Upper lobe of left lung (tissue), 6 donors: ENCODE results near the gene KERA. TPM values are rescaled to one million over a fixed set of nuclear protein-coding genes. Genes with fewer than 3 reads are reported as not detected.

Source experiments
- ATAC-seq, 2 donors: fragments of 200-7000 bp; cut with Tn5 transposase; one replicate each; pipeline ENCODE4 v1.9.1; 2022; ENCODE audit warnings: mild to moderate bottlenecking in 2 of 2, moderate library complexity in 2 of 2; ENCODE audit not compliant: low FRiP score in 2 of 2
- DNase-seq, 2 donors: peaks; one replicate each; pipeline ENCODE4 v3.0.0-alpha.2; 2019 to 2020
- H3K27ac ChIP-seq, 4 donors: fragments of 200-600 bp; sonication (generic); one replicate each; pipeline ENCODE4 v1.5.1; 2016 to 2019
- H3K27me3 ChIP-seq, 4 donors: fragments of 200-600 bp; sonication (generic); one replicate each; pipeline ENCODE4 v1.5.1; 2017 to 2019
- H3K36me3 ChIP-seq, 4 donors: fragments of 200-600 bp; sonication (generic); one replicate each; pipeline ENCODE4 v1.5.1; 2016 to 2019
- H3K4me1 ChIP-seq, 4 donors: fragments of 200-600 bp; sonication (generic); one replicate each; pipeline ENCODE4 v1.5.1; 2018 to 2019
- H3K4me3 ChIP-seq, 4 donors: fragments of 200-600 bp; sonication (generic); one replicate each; pipeline ENCODE4 v1.5.1; 2017 to 2019; ENCODE audit warnings: mild to moderate bottlenecking in 2 of 4, moderate library complexity in 1 of 4
- H3K9me3 ChIP-seq, 4 donors: fragments of 200-600 bp; sonication (generic); one replicate each; pipeline ENCODE4 v1.5.1; 2018 to 2019
- EP300 ChIP-seq, 4 donors: sonication (generic); formaldehyde crosslinking; IDR thresholded peaks; one replicate each; pipeline ENCODE4 v1.5.1; 2017; ENCODE audit warnings: antibody characterized with exemption in 4 of 4, control low read depth in 2 of 4
- POLR2A ChIP-seq, 4 donors: fragments of 450-650 bp; IDR thresholded peaks; one replicate each; pipeline ENCODE4 v1.5.1; 2016 to 2017; ENCODE audit warnings: antibody characterized with exemption in 4 of 4, mild to moderate bottlenecking in 2 of 4
- POLR2AphosphoS5 ChIP-seq, 2 donors: sonication (generic); formaldehyde crosslinking; IDR thresholded peaks; one replicate each; pipeline ENCODE4 v1.5.1; 2017; ENCODE audit warnings: antibody characterized with exemption in 2 of 2
- WGBS, 2 donors: methylation state at CpG; one replicate each; pipeline ENCODE4 v1.1.5; 2017 to 2018; 5-methylcytosine and 5-hydroxymethylcytosine counted together
- total RNA-seq, 6 donors: library from RNA; depleted of rRNA in 4 of 6; stranded (reverse); fragments of >200 nt in 4 of 6; gene quantifications; one replicate each; pipeline versions ENCODE4 v1.1.0 to v1.2.1, GENCODE V29; 2016 to 2021
- TF ChIP-seq, protein P1 (sequence below), 6 experiments: fragments of 450-650 bp in 4 of 6; fragments of 200-600 bp in 2 of 6; sonication (generic) in 2 of 6; IDR thresholded peaks; one replicate each; pipeline ENCODE4 v1.5.1; 2016 to 2019; ENCODE audit warnings: antibody characterized with exemption in 6 of 6
- donor health status: DM: no; HTN: no; CAD: no; lungs with moderate emphysema.
- donor health status: DM: no; HTN: yes; CAD: no; lungs with severe emphysema.

Gene KERA
- total RNA-seq, 6 donors from 2014 or later, result not detected

- WGBS, 2 donors, result 62 to 72% methylated on average over 1 of the region's 1 CpG
- TF ChIP-seq EP300 (IDR thresholded peaks at IDR 0.05), result no peak
- TF ChIP-seq POLR2AphosphoS5 (IDR thresholded peaks at IDR 0.05), result no peak
- TF ChIP-seq POLR2A (IDR thresholded peaks at IDR 0.05), result no peak
- TF ChIP-seq, protein P1, sequence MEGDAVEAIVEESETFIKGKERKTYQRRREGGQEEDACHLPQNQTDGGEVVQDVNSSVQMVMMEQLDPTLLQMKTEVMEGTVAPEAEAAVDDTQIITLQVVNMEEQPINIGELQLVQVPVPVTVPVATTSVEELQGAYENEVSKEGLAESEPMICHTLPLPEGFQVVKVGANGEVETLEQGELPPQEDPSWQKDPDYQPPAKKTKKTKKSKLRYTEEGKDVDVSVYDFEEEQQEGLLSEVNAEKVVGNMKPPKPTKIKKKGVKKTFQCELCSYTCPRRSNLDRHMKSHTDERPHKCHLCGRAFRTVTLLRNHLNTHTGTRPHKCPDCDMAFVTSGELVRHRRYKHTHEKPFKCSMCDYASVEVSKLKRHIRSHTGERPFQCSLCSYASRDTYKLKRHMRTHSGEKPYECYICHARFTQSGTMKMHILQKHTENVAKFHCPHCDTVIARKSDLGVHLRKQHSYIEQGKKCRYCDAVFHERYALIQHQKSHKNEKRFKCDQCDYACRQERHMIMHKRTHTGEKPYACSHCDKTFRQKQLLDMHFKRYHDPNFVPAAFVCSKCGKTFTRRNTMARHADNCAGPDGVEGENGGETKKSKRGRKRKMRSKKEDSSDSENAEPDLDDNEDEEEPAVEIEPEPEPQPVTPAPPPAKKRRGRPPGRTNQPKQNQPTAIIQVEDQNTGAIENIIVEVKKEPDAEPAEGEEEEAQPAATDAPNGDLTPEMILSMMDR (IDR thresholded peaks at IDR 0.05), result no peak
- Histone ChIP-seq H3K4me1 (no peaks in the 10 kb centered on the region), H3K9me3 (no peaks in the 10 kb centered on the region), H3K36me3 (no peaks in the 10 kb centered on the region), H3K27ac (peak overlapping the region in 1 of 4 donors; percentile 34), H3K27me3 (no peaks in the 10 kb centered on the region), H3K4me3 (no peak overlapping the region)
- DNase-seq (no peak), ATAC-seq (no peak)
Observed at GRCh38 chr12:91074851-91075250, 17.0 kb upstream of the KERA start.

DNA sequence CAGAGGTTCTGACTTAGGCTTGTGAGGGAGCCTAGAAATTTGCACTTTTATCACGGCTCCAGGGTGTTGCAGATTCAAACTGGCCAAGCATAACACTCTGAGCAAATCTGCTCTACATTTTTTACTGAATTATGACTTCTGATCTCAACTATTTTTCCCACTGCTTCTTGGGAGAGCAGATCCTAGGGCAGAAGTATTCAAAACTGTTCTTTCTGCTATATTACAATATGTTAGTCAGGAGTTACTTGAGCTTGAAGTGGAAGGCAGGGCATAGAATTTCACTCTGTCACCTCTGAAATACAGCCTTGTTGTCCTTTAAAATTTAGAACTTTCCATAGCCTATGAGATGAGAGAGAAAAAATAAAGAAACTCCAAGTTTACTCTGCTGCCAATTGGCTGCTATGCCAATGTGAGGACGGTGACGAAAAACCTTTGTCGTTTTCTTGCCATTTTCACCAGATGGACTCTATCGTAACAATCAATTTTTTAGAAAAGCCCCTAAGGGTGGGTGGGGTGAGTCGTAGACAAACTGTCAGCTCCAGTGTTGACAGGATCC, 16.4 kb upstream of the KERA start:
- DNase-seq, result no peak
- Histone ChIP-seq H3K4me1 (no peaks in the 10 kb centered on the region), H3K27me3 (no peaks in the 10 kb centered on the region), H3K27ac (peak overlapping the region in 2 of 4 donors; percentile 17 to 34), H3K9me3 (no peaks in the 10 kb centered on the region), H3K4me3 (no peak overlapping the region), H3K36me3 (no peaks in the 10 kb centered on the region)
- no peak for TF ChIP-seq POLR2A (IDR thresholded peaks at IDR 0.05)
- TF ChIP-seq, protein P1 (IDR thresholded peaks at IDR 0.05), result no peak
- no peak for TF ChIP-seq EP300 (IDR thresholded peaks at IDR 0.05)
- TF ChIP-seq POLR2AphosphoS5 (IDR thresholded peaks at IDR 0.05), result no peak
- WGBS, 2 donors, result 68 to 71% methylated on average over 6 of the region's 6 CpGs
- peak in 1 of 2 donors; percentile 50 for ATAC-seq

GRCh38 chr12:91073426-91073825, 15.6 kb upstream of the KERA start:
- H3K4me1 ChIP-seq, result no peaks in the 10 kb centered on the region
- H3K27ac ChIP-seq, result peak overlapping the region in 1 of 4 donors; percentile 4
- ATAC-seq, result no peak
- H3K27me3 ChIP-seq, result no peaks in the 10 kb centered on the region
- DNase-seq, result no peak
- TF ChIP-seq POLR2A (IDR thresholded peaks at IDR 0.05), result no peak
- no peak for TF ChIP-seq EP300 (IDR thresholded peaks at IDR 0.05)
- TF ChIP-seq, protein P1 (IDR thresholded peaks at IDR 0.05), result no peak
- TF ChIP-seq POLR2AphosphoS5 (IDR thresholded peaks at IDR 0.05), result no peak
- no peak overlapping the region for H3K4me3 ChIP-seq
- no peaks in the 10 kb centered on the region for H3K9me3 ChIP-seq
- no peaks in the 10 kb centered on the region for H3K36me3 ChIP-seq

- H3K36me3 ChIP-seq, result no peaks in the 10 kb centered on the region
- no peak for ATAC-seq
- H3K9me3 ChIP-seq, result no peaks in the 10 kb centered on the region
- H3K27me3 ChIP-seq, result no peaks in the 10 kb centered on the region
- H3K4me1 ChIP-seq, result no peaks in the 10 kb centered on the region
- no peak overlapping the region for H3K4me3 ChIP-seq
- DNase-seq, result no peak
- H3K27ac ChIP-seq, result no peak overlapping the region
- TF ChIP-seq, protein P1 (IDR thresholded peaks at IDR 0.05), result no peak
- TF ChIP-seq POLR2AphosphoS5 (IDR thresholded peaks at IDR 0.05) (no peak), POLR2A (IDR thresholded peaks at IDR 0.05) (no peak), EP300 (IDR thresholded peaks at IDR 0.05) (no peak)
- 69 to 78% methylated on average over 2 of the region's 2 CpGs for WGBS, 2 donors
Observed at GRCh38 chr12:91072931-91073330, 15.1 kb upstream of the KERA start.

- no peaks in the 10 kb centered on the region for H3K4me1 ChIP-seq
- ATAC-seq, result no peak
- H3K4me3 ChIP-seq, result no peak overlapping the region
Observed at GRCh38 chr12:91070936-91071335, 13.1 kb upstream of the KERA start.

More at GRCh38 chr12:91070936-91071335, 13.1 kb upstream of the KERA start:
- no peaks in the 10 kb centered on the region for H3K36me3 ChIP-seq
- no peak for TF ChIP-seq POLR2AphosphoS5 (IDR thresholded peaks at IDR 0.05)
- no peak for TF ChIP-seq EP300 (IDR thresholded peaks at IDR 0.05)
- TF ChIP-seq, protein P1 (IDR thresholded peaks at IDR 0.05), result no peak
- no peak for TF ChIP-seq POLR2A (IDR thresholded peaks at IDR 0.05)
- no peaks in the 10 kb centered on the region for H3K9me3 ChIP-seq
- no peaks in the 10 kb centered on the region for H3K27me3 ChIP-seq
- no peak for DNase-seq
- H3K27ac ChIP-seq, result no peak overlapping the region
